Dedifferentiated amniotic fluid mesenchymal stem cell (primary cell): Measurements from ENCODE around the gene CFAP20.

Experiments
- DNase-seq: peaks from one replicate; pipeline ENCODE4 v3.0.0-alpha.2; 2016; ENCODE audit errors: extremely low spot score

The CFAP20 gene

DNA sequence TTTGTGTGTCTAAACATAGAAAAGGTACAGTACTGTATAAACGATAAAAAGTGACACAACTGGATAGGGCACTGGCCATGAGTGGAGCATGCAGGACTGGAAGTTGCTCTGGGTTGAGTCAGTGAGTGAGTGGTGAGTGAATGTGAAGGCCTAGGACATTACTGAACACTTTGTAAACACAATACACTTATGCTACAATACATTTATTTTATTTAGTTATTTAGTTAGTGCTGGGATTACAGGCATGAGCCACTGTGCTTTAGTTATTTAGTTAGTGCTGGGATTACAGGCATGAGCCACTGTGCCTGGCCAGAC is 4.6 kb downstream of the CFAP20 start:
- DNase-seq = no peak

- no peak for DNase-seq
Measured at GRCh38 chr16:58123896-58124600, 5.1 kb downstream of the CFAP20 start.

GRCh38 chr16:58121132-58121531 is 8.0 kb downstream of the CFAP20 start:
- DNase-seq = no peak

- DNase-seq = no peak
Measured at GRCh38 chr16:58120234-58120633, 8.9 kb downstream of the CFAP20 start.

- no peak for DNase-seq
Measured at GRCh38 chr16:58119509-58119845, 9.7 kb downstream of the CFAP20 start.

- no peak for DNase-seq
Measured at GRCh38 chr16:58118801-58119508, 10.2 kb downstream of the CFAP20 start.

GRCh38 chr16:58116529-58116928 is 12.7 kb downstream of the CFAP20 start:
- DNase-seq = no peak

DNA sequence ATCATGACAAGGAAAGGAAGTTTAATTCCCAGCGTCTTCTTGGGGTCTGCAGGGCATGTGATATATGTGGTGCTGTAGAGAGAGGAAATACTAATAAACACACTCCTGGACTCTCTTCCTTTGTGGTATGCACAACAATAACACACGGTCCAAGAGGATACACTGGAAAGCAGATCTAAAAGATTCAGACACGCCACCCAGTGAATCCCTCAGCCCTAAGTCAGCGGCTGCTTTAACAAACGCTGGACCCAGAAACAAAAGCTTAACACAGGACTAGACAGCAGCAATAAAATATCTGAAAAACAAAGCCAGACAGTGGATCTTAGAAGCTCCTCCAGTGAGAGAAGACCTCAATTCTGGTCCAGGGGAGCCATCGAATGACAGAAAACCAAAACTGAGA is 13.1 kb downstream of the CFAP20 start:
- DNase-seq = no peak

DNA sequence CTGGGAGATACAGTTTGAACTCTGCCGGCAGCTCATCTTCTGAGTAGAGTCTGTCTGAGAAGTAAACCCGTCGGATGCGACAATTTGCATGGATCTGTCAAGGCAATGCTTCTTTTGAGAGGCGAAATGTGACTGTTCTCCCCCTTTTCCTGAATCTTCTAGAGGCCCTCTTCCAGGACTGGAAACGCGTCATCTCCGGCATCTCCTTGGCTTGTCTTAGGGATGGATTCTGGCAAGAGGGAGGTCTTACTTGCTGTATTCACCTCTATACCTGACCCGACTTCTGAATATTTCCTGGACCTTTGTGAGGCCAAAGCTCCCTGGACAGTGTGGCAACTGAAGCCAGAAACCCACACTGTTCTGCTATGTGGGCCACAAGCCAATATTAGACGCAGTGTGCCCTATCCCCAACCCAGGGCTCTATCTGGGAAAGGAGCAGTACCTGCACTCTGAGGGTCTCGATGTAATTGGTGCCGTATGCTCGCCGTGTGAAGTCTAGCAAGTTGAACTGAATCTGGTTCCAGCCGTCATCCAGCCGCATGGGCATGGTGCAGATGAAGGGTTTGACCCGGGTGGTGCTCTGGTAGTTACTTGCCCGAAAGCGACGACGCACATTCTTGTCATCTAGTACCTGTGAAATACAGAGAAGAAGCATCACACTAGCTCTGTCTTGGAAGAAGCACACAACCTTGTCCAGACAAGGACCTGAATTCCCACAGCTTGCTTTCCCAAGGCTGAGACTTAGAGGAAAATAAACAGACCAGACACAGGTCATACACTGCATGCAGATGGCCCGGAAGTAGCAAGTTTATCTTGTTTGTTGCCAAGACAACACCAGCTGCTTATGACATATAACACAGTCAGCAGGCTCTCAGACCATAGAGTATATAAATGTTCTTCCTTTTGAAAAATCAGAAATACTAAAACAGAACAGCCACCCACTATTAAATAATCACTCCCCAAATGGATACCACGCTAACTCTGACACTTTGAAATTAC is 14.1 kb downstream of the CFAP20 start:
- no peak for DNase-seq

DNA sequence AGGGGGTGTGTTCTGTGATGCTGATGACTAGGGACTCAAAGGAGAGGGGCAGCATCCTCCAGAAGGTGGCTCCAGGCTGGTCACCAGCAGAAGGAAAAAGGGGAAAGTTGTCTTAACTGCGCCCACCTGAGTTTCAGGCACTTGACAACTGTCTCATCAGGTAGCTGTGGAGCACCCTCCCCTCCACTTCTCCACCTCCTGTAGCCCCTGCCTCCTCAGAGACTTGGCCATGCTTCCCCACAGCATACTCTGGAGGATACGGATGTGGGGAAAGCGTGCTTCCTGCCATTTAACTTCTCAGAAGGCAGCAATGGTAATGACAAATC is 17.9 kb downstream of the CFAP20 start:
- no peak for DNase-seq

- no peak for DNase-seq
Measured at GRCh38 chr16:58110571-58111301, 18.4 kb downstream of the CFAP20 start.

GRCh38 chr16:58109881-58110280 is 19.3 kb downstream of the CFAP20 start:
- DNase-seq = no peak

DNA sequence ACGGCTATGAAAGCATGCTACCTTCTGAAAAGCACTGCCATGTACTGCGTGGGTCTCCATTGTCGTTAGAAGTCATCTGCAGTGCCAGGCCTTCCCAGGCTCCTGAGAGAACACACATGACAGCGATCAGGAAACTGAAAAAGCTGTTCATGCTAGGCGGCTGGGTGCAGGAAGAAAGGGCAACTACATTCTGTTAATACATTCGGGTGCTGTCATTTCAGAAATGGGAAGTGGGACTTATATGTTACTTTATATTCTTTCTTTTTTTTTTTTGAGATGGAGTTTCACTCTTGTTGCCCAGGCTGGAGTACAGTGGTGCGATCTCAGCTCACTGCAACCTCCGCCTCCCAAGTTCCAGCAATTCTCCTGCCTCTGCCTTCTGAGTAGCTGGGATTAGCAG is 19.9 kb downstream of the CFAP20 start:
- no peak for DNase-seq

DNA sequence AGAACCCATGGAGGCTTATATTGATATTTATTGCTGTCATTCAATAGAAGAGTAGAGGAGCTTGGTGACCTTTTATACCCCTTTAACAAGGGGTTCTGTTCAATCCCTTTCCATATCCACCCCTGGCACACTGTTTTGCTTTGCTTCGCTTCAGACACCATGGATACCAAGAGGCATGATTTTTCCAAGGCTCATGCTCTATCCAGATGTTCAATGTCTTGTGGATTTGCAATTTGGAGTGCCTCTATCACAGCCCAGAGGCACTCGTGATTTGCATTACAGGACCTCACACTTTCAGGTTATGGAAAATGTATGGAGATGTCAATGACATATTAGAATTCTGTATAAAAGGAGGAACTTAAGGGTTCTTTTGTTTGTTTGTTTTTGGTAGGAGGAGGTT is 21.5 kb downstream of the CFAP20 start:
- no peak for DNase-seq

DNA sequence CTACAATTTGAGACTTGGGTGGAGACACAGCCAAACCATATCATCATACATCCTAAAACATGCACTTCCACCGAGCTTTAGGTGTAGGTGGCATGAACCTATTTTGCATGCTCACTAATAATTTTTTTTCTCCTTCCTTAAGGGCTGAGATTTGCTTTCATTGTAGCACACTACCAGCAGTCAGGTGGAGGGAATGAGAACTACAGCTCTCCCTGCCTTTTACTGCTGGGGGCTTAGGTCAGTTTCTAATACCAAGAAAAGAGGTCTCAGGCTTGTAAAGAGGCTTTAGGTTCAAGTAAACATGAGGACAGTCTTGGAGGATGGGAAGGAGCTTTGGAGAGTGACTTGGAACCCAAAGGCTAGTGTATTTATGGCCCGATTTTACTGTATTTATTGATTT is 22.0 kb downstream of the CFAP20 start:
- DNase-seq = no peak

DNA sequence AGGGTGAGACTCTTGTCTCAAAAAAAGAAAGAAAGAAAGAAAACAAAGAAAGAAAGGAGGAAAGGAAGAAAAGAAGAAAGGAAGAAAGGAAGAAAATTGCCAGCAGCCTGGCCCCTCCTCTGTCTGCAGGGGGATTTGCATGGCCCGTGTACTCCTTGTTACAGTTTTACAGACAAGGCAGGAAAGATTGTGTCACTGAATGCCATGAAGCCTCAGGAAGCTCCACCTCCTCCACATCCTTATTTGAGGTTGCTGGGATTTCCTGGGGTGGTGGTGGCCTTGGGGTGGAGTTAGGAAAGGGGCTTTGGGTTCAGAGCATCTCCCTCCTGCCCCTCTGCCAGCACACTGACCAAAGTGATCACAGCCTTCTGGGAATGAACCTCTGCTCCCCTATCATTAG is 23.6 kb downstream of the CFAP20 start:
- DNase-seq = no peak

DNA sequence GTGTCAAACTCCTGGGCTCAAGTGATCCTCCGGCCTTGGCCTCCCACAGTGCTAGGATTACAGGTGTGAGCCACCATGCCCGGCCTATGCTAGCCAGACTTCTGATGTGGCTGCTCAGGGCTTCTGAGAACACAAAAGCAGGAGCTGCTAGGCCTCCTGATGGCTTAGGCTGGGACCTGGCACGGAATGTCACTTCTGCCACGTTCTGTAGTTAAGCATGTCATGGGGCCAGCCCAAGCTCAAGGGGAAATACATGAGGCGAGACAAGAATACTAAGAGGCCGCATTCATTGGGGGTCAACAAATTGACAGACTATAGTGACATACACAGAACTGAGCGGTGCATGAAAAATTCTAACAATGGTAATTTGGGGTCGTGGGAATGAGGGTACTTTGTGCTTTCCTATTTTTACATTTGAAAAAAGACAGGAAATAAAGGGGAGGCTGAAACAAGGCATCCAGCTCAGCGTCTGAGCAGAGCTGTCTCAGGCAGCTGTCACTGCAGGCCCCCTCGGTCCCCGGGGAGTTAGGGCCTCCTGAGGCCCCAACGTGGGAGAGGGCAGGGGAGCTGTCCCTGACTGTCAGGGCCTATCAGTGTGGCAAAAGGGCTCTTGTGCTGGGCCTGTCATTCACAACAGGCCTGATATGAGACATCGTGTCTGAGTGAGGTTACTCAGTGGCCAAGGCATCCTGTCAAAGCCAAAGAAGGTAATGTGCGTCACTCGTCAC is 26.4 kb downstream of the CFAP20 start:
- no peak for DNase-seq

- no peak for DNase-seq
Measured at GRCh38 chr16:58099956-58100300, 29.3 kb downstream of the CFAP20 start.

DNA sequence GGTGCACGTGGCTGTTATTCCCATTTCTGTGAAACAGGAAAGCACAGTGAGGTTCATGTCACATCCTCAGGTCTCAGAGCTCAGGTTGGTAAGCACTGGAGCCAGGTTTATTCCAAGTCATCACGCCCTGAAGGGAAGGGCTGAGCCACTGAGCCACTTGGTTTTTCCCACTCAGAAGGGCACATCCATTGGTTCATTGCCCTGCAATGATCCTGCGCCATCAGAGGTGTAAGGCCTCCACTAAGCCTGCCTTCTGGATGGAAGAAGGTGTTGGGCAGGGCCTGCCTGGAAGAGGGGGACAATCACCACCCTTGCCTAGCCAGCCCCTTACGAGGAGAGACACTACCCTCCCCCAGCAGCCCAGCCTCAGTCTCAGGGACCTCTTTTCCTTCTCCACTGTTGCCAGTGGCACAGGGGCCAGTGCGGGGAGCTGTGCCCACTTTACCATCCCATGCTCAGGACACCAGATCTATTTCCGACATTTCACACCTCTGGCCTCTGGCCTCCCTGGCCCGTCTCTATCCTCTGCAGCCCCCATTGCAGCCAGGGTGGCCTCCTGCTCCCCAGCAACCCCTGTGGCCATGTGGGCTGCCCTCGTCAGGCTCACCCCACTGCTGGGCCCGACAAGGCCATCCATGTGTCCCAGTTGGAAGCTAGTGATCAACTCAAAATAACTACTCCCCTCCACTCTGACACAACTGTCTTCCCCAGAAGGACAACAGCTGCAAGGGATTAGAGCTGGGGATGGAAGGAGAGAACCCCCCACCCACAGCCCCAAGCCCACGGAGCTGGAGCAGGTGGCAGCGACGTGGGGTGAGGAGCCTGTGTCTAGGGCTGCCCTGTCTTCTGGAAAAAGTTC is 29.9 kb downstream of the CFAP20 start:
- no peak for DNase-seq

DNA sequence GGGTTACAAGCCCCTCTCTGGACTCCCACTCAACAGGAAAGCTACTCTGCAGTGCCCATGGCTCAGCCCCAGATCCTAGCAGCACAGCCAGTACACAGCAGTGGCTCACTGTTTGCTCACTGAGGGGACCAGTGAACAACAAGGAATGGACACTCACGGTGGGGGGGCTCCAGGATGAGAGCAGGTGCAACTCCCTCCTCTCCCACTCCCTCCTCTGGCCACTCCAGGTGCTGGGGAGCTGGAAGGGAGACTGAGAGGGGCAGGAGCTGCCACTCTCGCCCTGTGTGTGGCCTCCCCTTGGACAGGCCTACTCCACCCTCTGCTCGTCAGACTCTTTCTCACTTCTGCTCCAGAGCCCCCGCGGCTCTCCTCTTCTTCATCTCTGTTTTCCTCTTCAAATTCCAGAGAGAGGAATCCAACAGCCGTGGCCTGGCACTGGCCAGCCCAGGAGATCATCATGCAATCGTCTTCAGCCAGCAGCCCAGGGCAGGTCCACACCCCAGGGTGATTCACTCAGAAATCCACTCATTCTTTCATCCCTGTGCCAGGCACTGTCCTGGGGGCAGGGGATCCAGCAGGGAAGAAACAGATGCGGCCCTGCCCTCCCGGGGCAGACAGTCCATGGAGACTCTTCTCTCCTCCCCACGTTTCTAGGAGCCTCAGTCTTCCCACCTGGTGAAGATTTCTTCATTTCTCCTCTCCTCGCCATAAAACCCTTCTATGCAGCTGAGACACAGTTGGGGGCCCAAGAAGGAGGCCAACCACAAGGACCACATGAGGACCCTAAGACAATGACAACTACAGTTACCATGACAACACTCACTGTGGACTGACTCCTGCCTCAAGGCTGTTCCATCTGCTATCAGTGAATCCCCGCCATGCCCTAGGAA is 30.7 kb downstream of the CFAP20 start:
- DNase-seq = peak; percentile 46
